Pons (tissue), 1 donor: ENCODE data around the gene SCAANT1.
A peak's percentile ranks its signal among the peaks of the same experiment; 100 is the strongest.

Experiments used
- DNase-seq: peaks from one replicate; pipeline ENCODE4 v3.0.0-alpha.2; 2016; ENCODE audit warnings: low spot score

The SCAANT1 gene

DNA sequence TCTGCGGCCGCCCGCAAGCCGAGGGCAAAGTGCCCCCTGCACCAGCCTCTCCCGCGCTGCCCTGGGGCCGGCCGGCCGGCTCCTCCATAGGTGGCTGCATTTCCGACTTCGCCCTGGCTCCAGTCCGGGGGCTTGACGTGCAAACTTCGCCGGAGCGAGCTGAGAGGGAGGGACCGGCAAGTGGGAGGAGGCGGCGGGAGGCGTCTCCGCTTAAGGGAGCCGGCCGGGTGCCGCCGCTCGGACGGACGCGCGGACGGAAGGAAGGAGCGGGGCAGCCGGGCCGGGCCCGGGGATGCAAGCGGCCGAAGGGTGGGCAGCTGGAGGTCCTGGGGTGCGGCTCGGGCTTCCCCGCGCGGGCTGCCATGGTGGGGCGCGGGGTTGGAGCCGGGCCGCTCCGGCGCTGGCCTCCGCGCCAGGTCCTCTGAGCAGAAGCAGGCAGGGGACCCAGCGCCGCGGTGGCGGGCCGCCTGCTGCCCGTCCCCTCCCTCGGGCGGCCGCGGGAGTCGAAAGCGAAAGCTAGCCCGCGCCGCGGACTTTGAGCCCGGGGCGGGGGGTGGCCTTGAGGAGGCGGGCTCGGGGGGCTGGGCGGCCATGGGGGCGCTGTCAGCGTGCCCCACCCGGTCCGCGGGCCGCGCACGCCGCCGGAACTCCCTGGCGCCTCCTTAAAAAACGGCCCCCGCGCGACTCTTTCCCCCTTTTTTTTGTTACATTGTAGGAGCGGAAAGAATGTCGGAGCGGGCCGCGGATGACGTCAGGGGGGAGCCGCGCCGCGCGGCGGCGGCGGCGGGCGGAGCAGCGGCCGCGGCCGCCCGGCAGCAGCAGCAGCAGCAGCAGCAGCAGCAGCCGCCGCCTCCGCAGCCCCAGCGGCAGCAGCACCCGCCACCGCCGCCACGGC, at the start of gene SCAANT1:
TSS of gene SCAANT1 (minus strand) at position 511 of the 895 bp plus-strand sequence.
- DNase-seq = peak; percentile 79

DNA sequence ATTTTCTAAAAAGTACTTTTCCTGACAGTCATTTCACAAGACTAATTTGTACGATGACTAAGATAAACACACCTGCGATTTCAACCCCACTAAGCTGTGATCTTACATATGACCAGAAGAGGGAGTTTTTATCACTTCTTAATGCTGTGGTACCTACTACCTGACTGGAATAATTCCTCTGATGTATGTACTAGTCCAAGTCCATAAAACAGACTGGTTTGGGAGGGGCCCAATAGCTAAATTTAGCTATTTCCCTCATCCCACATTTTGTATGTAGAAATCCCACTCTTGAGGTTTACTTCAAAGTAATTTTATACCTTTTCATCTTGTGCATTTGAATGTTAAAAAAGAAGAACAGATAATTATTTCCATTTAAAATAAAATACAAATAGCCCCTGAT, 49.7 kb upstream of the SCAANT1 start:
- DNase-seq = peak; percentile 54

DNA sequence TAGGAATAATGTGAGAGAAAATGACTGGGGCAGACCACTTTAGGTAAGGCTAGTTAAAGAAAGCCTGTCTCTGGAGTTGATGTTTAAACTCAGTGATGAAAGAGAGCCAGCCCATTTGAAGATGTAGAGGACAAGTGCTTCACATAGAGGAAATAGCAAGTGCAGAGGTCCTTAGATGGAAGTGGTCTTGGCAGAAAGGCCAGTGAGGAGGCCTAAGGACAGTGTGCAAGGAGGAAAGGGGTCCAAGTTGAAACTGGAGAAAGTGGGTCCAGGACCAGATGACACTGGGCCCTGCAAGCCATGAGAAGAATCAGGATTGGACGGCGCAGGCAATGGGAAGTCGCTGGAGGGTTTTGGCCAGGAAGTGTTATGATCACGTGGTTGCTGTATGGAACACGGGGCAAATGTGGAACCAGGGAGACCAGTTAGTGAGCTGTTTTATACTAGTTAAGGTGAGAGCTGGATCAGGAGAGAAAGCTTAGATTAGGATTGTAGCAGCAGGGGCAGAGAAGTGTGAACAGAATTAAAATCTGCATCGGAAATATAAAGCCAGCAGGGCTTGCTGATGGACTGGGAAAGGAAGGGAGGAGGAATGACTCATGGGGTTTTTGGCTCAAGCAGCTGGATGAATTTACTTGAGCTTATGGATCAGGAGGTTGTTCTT, 48.0 kb upstream of the SCAANT1 start:
- peak; percentile 69 for DNase-seq

DNA sequence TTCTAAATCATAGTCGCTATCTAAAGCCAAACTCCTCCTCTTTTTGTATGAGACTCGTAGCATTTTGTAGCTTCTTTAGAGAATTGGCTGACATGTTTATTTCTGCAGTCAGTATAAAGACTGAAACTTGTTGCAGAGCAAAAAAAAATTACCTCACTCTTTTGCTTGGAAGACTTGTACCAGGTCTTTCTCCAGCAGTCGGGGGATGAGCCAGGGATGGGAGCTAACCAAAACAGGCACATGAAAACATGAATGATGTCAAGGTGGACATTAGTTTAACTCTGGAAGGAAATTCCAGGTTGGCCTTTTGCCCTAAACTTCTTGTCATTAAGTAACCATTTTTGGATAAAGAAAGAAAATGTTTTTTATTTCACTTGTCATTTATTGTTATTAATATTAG, 47.0 kb upstream of the SCAANT1 start:
- DNase-seq = no peak

DNA sequence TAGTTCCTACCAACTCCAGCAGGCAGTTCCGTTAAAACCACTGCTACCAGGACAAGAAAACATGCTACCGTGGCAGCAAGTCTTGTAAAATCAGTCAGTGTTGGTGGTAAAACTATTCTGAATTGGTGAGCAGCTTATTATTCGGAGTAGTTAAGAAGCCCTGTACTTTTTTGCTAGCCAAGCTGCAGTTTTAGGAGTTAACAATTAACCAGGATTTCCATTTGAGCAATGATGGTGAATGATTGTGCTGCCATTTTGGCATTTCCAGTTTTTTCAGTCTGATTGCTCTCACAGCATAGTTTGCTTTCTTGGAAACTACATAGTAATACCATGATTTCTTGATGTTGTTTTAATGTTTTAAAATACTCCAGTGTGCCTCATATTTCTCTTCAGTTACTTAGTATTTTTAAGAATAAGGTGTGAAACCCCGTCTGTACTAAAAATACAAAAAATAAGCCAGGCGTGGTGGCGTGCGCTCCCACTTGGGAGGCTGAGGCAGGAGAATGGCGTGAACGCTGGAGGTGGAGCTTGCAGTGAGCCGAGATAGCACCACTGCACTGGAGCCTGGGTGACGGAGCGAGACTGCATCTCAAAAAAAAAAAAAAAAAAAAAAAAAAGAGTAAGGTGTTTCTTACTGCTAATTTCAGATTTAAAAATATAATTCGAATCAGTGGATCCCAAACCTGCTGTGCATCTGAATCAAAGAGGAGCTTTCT, 43.8 kb upstream of the SCAANT1 start:
- no peak for DNase-seq

DNA sequence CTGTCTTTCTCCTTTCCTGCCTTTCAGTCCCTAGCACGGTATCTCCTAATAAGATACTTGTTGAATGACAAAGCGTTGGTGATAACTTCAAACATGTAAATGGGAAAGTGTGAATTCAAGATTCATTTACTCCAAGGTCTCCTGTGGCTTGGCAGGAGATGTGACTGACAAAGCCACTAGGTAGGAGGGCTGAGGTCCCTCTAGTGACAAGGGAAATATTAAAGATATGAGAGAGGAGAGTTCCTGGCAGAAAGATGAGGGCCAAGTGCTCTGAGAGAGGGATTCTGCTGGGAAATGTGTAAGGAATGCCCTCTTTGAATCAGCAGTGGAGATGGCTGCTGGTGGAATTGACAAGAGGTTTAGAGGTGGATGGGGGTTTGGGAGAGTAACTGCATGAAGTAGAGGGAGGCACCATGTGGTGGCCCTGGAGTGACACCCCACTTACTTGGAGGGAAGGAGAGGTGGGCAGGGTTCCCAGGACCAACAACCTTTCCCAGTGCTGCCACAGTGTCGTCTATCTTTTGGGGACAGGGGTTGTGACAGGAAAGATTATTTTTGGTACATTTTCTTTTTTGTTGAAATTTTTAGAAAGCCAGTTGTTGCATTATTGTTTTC, 43.0 kb upstream of the SCAANT1 start:
- no peak for DNase-seq

DNA sequence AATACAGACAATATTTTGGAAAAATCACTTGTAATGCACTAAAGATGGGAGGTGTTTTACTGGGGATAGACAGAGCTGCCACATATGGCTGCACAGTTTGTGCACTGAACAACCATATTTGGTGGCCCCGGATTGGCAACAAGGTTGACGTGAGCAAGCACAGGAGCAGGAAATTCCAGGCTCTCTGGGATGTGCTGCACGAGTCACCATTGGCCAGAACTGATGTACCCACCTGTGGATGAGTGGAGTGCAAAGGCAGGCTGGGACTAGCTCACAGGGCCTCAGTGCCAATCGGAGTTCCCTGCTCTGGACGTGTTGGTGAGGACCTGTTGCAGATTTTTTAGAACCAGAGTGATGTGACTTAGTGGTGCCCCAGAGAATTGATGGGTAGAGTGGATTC, 42.0 kb upstream of the SCAANT1 start:
- no peak for DNase-seq

DNA sequence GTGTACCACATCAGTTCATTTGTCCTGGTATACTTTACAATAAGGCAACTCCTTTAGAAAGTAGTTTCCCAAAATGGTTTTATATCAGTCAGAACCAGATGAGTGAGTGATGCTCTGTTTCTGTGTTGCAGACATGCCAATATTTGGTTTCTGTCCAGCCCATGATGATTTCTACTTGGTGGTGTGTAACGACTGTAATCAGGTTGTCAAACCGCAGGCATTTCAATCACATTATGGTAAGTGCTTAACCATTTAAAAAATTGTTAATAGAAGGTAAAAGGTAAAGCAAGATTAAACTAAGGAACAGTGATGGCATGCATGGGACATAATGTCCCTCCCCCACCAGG, 40.0 kb upstream of the SCAANT1 start:
- no peak for DNase-seq

DNA sequence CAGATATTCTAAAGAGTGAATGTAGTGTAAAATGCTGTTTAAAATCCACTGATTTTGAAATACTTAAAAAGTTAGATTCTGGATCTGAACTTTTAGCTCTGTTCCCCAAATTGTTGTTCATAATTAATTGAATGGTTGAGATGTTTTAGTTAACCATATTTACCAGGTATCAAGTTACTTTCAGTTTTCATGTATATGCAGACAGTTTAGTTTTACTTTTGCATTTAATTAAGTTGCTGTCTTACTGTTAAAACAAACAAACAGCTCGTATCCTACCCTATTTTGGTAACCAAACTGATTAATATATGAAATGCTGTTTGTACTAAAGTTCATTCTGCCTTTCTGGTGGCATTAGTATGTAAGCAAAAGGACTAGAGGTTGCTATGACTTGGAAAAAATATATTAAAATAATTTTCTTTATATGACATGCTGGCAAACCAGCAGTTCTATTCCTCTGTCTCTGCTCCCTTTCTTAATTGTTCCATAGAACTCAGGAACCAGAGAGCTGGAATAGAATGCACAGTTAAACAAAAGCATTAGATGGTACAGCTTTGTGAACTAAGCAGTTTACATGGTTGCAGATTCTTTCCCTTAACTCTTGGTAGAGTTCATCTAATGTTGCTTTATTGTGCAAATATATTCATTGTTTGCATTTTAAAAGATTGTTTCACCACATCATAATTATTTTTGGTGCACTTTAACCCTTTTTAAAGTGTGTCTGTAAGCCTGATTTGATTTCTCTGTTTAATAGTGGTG, 39.5 kb upstream of the SCAANT1 start:
- no peak for DNase-seq

DNA sequence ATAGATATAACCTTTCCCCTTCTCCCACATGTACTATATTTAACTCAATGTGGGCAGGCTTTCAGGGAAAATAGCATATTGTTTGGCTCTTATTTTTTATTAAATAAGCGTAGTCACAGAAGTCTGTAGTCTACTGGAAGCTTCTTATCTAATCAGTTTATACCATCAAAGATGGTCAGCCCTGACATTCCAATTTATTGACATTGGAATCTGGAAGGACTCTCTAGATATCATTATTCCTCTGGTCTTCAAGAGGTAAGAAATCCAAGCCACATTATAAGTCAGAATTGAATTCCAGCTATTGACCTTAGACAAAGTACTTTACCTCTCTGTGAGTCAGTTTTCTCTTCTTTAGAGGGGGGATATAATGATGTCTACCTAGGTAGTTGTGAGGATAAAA, 38.5 kb upstream of the SCAANT1 start:
- DNase-seq = no peak

DNA sequence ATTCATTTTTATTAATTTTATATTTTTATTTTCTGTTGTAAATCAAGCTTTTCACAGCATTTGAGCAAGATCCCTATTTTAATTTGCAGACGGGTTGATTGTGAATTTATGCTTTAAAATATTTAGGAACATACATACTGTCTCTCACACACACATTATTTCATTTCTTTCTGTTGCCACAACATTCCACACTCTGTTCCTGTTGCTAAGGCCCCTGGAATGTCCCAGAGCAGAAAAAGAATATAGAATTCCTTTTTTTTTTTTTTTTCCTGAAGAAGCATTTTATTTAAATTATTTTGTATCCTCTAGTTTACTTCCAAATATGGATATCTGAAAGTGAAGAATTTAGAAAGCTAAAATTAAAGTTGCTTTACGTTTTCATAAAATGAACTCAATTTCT, 36.8 kb upstream of the SCAANT1 start:
- DNase-seq = no peak

DNA sequence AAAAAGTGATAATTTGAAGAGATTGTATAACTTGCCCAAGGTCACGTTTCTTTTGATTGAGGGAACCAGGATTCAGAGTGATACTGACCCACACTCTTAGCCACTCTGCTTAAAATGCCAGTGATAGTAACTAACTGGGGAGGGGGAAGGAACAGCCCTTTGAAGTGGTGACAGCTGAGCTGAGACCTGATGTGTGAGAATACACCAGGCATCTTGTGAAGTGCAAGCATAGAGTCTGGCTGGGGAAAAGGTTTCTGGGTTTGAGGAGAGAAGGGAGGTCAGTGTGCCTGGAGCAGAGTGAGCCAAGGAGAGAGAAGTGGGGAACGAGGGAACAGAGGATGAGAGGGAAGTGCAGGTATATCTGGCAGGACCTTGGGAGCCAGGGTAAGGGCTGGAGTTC, 35.4 kb upstream of the SCAANT1 start:
- no peak for DNase-seq

DNA sequence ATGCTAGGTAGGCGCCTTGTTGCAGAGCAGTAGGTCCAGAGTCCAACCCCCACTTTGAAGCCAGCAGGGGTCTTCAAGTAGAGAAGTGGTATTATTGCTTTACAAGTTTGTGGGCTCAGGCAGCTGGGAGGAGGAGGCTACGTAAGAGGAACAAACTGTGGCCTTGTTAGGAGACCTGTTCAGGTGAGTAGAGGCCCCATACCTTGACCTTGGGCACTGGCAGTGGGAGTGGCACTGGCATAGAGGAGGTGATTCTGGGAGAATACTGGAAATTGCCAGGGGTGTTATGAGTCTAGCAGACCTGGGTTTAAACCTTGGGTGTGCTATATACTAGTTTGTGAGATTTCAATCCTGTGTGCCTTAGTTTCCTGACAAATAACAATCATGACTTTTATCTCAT, 34.6 kb upstream of the SCAANT1 start:
- DNase-seq = no peak

DNA sequence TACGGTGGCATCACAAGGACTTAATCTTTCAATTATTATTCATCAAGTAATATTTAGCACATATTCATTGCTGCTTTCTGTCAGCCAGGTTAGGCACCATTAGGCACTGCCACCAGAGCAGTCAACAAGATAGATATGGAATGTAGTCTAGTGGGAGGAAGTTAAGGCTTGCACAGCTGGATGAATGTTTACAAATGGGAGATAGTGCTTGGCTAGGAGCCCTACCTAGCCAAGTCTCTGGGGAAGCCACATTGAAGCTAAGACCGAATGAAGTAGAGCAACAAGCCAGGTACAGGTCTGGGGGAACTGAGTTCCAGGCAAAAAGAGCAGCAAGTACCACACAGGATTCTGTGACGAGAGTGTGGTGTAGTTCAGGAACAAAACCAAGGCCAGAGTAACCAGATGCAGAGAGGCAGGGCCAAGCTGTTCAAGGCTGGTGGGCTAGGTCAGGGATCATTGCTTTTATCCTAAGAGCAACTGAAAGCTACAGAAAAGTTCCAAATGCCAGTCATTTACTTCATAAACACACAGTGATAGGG, 33.4 kb upstream of the SCAANT1 start:
- no peak for DNase-seq

DNA sequence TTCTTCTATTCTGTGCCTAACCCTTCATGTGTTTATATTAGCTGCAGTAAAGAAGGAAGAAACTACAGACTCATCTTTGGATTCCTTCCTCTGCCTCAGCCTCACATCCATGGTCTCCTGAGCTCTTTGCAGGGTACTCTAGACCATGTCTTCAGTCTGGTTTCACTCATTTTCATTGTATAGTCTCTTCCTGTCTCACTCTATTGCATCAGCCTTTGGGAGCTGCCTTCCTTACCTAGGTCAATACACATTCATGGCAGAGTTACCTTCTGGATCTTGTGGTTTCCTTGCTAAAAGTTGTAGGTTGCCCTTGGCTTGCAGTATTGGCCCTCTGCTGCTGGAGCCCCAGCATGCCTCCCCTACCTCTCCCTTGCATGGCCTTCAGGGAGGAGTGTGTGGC, 31.5 kb upstream of the SCAANT1 start:
- DNase-seq = no peak

DNA sequence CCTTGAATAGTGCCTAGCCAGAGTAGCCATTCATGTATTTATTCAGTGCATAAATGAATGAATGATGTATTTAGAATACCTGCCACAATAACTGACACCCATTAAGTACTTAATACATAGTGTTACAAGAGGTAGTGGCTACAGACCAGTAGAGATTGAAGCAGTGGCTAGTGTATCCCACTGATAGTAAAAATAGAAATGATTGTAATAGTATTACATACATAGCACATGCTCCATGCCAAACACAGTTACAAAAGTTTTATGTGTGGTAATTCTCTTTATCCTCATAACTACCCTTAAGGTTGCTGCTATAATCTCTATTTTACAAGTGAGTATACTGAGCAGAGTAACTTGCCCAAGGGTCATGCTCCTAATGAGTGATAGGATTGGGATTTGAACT, 30.3 kb upstream of the SCAANT1 start:
- no peak for DNase-seq

DNA sequence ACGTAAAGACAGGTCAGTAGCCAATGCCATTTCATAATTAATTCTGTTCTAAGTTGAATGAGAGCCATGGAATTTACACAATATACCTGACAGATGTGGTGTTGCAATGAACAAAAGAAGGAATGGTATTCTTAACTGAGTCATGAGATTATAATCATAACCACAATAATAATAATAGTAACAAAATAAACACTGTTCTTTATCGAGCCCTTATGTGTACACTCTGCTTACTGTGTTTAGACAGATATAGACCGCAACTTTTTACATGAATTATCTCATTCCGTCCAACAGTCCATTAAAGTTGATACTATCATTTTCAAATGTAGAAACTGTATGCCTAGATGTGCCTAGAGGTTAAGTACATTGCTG, 28.2 kb upstream of the SCAANT1 start:
- no peak for DNase-seq

DNA sequence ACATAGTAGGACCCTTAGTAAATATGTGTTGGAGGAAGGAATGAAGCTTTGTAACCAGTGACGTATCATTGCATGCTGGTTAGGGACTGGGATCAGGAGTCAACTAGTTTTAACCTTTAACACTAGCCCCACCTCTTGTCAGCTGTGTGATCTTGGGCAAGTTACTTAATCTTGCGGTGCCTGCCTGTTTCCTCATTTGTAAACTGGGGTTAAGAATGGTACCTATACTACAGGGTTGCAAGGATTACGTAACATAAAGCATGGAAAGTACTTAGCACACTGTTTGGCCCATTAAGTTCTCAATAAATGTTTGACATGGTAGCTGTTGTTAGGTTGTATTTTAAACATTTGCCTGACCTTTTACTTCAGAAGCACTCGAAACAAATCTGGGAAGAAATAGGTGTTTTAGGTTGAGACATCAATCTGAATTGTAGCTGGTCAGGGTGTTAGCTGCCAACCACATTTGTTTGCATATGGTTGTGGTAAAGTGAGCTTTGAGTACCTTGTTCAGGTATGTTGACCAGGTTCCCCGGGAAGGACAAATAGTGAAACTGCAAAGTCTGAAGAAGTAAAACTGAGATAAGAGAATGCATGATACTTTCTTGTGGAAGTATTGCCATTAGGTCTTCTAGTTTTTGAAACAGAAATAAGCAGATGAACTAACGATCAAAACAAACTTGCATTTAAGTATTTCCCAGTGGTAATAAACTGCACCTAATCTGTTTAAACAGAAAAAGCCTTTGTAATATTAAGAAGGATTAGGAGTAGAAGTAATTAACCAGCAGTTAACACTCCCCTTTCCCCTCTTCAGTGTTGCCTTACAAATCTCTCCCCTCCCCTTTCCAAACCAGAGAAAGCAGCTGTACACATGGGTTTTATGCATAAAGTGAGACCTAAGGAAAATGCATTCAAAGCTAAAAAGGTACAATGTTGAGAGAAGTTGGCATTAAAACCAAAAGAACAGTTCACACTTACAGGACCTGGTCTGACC, 25.8 kb upstream of the SCAANT1 start:
- DNase-seq = no peak

DNA sequence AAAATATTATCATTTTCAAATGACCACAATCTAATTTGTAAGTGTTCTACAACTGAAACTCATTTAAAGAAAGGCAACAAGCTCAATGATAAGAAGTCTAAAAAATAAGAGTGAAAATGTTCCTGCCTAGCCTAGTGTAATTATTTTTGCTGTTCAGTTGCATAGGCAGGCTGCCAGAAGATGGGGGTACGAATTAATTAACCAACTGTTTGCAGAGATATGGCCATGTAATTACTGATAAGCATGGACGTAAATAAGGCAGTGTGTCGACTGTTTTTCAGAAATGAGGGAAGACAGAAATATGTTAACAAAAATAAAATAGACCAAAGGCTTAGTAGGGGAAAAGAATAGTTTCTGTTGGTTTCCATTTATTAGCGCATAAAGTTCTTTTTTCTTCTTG, 24.7 kb upstream of the SCAANT1 start:
- no peak for DNase-seq
